Urothelium cell line (cell line): ENCODE measurements around the gene S100A3.
A peak's percentile ranks its signal among the peaks of the same experiment; 100 is the strongest.
"Not testable (repeated sequence)": the region's sequence is repeated elsewhere in the genome, so short reads cannot be mapped to it uniquely, and the experiment has no call there.

Source experiments
- DNase-seq: peaks from one replicate; pipeline ENCODE4 v3.0.0; 2011; ENCODE audit warnings: low spot score, mixed read lengths
- FAIRE-seq: peaks from 2 replicates; lab custom pipeline; 2011; peaks lifted over from hg19 to GRCh38; lab: Jason Lieb, UNC

The S100A3 gene

GRCh38 chr1:153548722-153549688, at the start of gene S100A3:
S100A3 (minus strand) TSS chr1:153549258; CDS start chr1:153548485, 773 bp downstream.
- FAIRE-seq (no peak), DNase-seq (peak; percentile 78)

GRCh38 chr1:153598309-153599172, 49.5 kb upstream of the S100A3 start:
- FAIRE-seq = no peak
- no peak for DNase-seq

GRCh38 chr1:153597206-153597605, 48.1 kb upstream of the S100A3 start:
- no peak for FAIRE-seq
- DNase-seq = no peak

GRCh38 chr1:153592748-153593147, 43.7 kb upstream of the S100A3 start:
- FAIRE-seq = no peak
- no peak for DNase-seq

GRCh38 chr1:153588482-153588881, 39.4 kb upstream of the S100A3 start:
- no peak for FAIRE-seq
- DNase-seq = no peak

GRCh38 chr1:153588033-153588432, 39.0 kb upstream of the S100A3 start:
- FAIRE-seq, DNase-seq: not testable (repeated sequence)

- FAIRE-seq (no peak), DNase-seq (no peak)
Observed at GRCh38 chr1:153587314-153587713, 38.3 kb upstream of the S100A3 start.

GRCh38 chr1:153586347-153586746, 37.3 kb upstream of the S100A3 start:
- DNase-seq (no peak), FAIRE-seq (no peak)

GRCh38 chr1:153585006-153585405, 35.9 kb upstream of the S100A3 start:
- DNase-seq = no peak

GRCh38 chr1:153583976-153584375, 34.9 kb upstream of the S100A3 start:
- FAIRE-seq = no peak

More at GRCh38 chr1:153585006-153585405, 35.9 kb upstream of the S100A3 start:
- FAIRE-seq = no peak

GRCh38 chr1:153583514-153583913, 34.5 kb upstream of the S100A3 start:
- not testable (repeated sequence) for DNase-seq, FAIRE-seq

More at GRCh38 chr1:153583976-153584375, 34.9 kb upstream of the S100A3 start:
- DNase-seq = no peak

GRCh38 chr1:153582836-153583235, 33.8 kb upstream of the S100A3 start:
- not testable (repeated sequence) for FAIRE-seq, DNase-seq

GRCh38 chr1:153578936-153579335, 29.9 kb upstream of the S100A3 start:
- FAIRE-seq = no peak
- DNase-seq = no peak

GRCh38 chr1:153578490-153578889, 29.4 kb upstream of the S100A3 start:
- peak; percentile 18 for DNase-seq
- FAIRE-seq = no peak

GRCh38 chr1:153577624-153578051, 28.6 kb upstream of the S100A3 start:
- FAIRE-seq (no peak), DNase-seq (no peak)

GRCh38 chr1:153577138-153577537, 28.1 kb upstream of the S100A3 start:
- FAIRE-seq = no peak
- no peak for DNase-seq

- not testable (repeated sequence) for FAIRE-seq, DNase-seq
Observed at GRCh38 chr1:153575497-153575896, 26.4 kb upstream of the S100A3 start.

GRCh38 chr1:153575081-153575491, 26.0 kb upstream of the S100A3 start:
- not testable (repeated sequence) for FAIRE-seq, DNase-seq

- FAIRE-seq = no peak
- no peak for DNase-seq
Observed at GRCh38 chr1:153573351-153573750, 24.3 kb upstream of the S100A3 start.

GRCh38 chr1:153572569-153573015, 23.5 kb upstream of the S100A3 start:
- FAIRE-seq (no peak), DNase-seq (peak; percentile 79)

GRCh38 chr1:153571706-153572105, 22.6 kb upstream of the S100A3 start:
- FAIRE-seq = no peak
- no peak for DNase-seq
